BJ (cell line): ENCODE measurements around the gene CSRNP2. TPM values are rescaled to one million over a fixed set of nuclear protein-coding genes. Genes with fewer than 3 reads are reported as not detected.

Experiments
- CTCF ChIA-PET: fragments of 350-600 bp; formaldehyde crosslinking; extraction: SDS; loops from one replicate; lab custom pipeline; 2021; ENCODE audit warnings: antibody characterized with exemption, inconsistent platforms; lab: Yijun Ruan, JAX
- POLR2A ChIA-PET: fragments of 300-600 bp; sonication (Branson Sonifier 250); formaldehyde crosslinking; extraction: SDS; loops from one replicate; lab custom pipeline; 2021; ENCODE audit warnings: antibody characterized with exemption; lab: Charles Lee
- DNase-seq: peaks from one replicate; pipeline ENCODE4 v3.0.0-alpha.2; 2011; ENCODE audit warnings: low read depth
- H3K27me3 ChIP-seq: 2 replicates; pipeline ENCODE4 v1.6.0; 2011; ENCODE audit warnings: low read length; ENCODE audit not compliant: control insufficient read depth, insufficient read depth
- H3K36me3 ChIP-seq: 2 replicates; pipeline ENCODE4 v1.5.1; 2011; ENCODE audit warnings: low read length; ENCODE audit not compliant: control insufficient read depth, insufficient read depth
- H3K4me3 ChIP-seq: 2 replicates; pipeline ENCODE4 v1.5.1; 2011; ENCODE audit warnings: low read depth, mild to moderate bottlenecking, control low read depth, low read length
- polyA plus RNA-seq: library from polyadenylated mRNA; depleted of rRNA; stranded (reverse); fragments of >200 nt; gene quantifications from 2 replicates; pipeline ENCODE4 v1.2.3, GENCODE V29; 2011
- TF ChIP-seq, protein P1 (sequence below): IDR thresholded peaks from 2 replicates; pipeline ENCODE4 v1.5.1; 2011; ENCODE audit warnings: low read depth, mild to moderate bottlenecking, control low read depth, inconsistent platforms, low read length, moderate library complexity; ENCODE audit not compliant: insufficient read depth

The CSRNP2 gene
- polyA plus RNA-seq, 1 experiment, result 21.0 TPM

DNA sequence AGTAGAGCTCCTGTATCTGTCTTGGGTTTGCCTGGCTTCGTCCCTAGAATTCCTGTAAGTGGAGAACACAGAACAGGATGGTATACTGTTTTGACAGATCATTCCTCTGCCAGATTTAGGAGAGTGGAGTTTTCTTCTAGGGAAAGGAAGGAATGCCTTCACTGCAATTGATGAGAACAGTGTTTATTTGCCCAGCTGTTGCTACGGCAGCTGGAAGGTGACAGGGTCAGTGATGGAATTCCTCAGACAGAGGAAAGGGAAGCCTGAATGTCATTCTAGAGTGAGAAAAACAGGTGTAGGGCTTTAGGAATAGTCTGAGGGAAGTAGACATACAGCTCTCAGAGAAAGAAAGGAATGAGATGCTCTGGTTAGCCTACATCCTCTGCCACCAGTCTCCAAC lies 11.7 kb downstream of the CSRNP2 start:
- no peak for DNase-seq
- POLR2A ChIA-PET, result no interaction called here

DNA sequence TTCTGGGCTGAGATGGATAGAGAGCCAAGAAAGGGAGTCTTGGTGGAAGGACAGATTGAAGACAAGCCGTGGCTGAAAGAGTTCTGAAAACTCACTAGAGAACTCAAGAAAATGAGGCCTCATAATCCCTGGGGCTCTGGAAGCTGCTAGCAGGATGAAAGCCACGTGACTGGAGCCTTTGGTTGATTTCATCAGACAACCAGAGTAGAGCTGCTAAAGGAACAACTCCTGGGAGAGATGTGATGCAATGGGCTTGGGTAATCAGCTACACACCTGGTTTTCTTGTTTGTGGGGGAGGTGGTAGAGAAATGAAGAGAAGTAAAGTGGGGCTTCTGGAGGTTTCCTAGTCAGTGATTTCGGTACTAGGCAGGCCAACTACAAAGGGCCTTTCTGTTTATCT lies 13.4 kb downstream of the CSRNP2 start:
- Histone ChIP-seq H3K4me3 (no peak overlapping the region), H3K36me3 (peaks cover 11% of the 10 kb centered on the region), H3K27me3 (no peaks in the 10 kb centered on the region)
- no peak for DNase-seq
- ChIA-PET CTCF (no interaction called here), POLR2A (interaction anchor here (0.6 kb wide), 1 partner anchor 36 kb away, joined by 7 read pairs; no protein-coding TSS in a partner anchor)
- TF ChIP-seq, protein P1, sequence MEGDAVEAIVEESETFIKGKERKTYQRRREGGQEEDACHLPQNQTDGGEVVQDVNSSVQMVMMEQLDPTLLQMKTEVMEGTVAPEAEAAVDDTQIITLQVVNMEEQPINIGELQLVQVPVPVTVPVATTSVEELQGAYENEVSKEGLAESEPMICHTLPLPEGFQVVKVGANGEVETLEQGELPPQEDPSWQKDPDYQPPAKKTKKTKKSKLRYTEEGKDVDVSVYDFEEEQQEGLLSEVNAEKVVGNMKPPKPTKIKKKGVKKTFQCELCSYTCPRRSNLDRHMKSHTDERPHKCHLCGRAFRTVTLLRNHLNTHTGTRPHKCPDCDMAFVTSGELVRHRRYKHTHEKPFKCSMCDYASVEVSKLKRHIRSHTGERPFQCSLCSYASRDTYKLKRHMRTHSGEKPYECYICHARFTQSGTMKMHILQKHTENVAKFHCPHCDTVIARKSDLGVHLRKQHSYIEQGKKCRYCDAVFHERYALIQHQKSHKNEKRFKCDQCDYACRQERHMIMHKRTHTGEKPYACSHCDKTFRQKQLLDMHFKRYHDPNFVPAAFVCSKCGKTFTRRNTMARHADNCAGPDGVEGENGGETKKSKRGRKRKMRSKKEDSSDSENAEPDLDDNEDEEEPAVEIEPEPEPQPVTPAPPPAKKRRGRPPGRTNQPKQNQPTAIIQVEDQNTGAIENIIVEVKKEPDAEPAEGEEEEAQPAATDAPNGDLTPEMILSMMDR, result no peak

More for the DNA sequence above, 11.7 kb downstream of the CSRNP2 start:
- Histone ChIP-seq H3K36me3 (peaks cover 14% of the 10 kb centered on the region), H3K4me3 (no peak overlapping the region), H3K27me3 (no peaks in the 10 kb centered on the region)
- CTCF ChIA-PET, result interaction anchor here (1.8 kb wide), 1 partner anchor 270 kb away, joined by 3 read pairs; no protein-coding TSS in a partner anchor
- TF ChIP-seq, protein P1, result no peak

DNA sequence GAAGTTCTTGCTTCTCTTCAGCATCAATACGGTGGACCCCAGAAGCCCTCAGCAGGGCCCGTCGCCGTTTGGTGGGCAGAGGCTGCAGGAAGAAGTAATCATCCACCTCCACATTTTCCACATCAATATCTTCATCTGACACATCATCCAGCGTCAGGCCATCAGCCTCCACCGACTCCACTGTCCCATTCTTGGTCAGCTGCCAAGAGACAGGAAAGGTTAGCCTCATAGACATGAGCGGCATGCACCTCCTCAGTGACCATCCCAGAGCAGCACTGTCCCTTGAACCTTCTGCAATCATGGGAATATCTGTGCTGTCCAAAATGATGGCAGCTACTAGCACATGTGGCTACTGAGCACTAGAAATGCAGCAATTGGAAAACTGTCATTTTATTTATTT lies 15.6 kb downstream of the CSRNP2 start:
- ChIA-PET CTCF (interaction anchor here (1.9 kb wide), 1 partner anchor 14 kb away, joined by 5 read pairs; no protein-coding TSS in a partner anchor), POLR2A (no interaction called here)
- TF ChIP-seq, protein P1, result no peak
- H3K27me3 ChIP-seq, result no peaks in the 10 kb centered on the region
- H3K36me3 ChIP-seq, result peaks cover 19% of the 10 kb centered on the region
- no peak overlapping the region for H3K4me3 ChIP-seq
- DNase-seq, result no peak

DNA sequence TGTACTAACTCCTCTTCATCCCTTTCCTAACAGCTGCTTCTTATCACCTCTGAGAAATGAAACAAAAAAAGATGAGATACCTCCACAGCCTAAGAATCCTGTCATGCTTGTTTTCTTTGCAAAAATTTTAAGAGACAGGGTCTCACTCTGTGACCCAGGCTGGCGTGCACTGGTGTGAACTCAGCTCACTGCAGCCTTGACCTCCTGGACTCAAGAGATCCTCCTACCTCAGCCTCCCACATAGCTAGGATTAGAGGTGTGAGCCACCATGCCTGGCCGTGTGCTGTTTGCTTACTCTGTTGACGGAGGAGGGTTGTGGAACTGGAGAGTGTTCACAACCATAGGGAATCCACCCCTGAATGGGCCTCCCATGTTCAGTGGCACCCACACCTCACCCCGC lies 16.2 kb downstream of the CSRNP2 start:
- TF ChIP-seq, protein P1, result no peak
- no peak for DNase-seq
- Histone ChIP-seq H3K36me3 (peaks cover 19% of the 10 kb centered on the region), H3K4me3 (no peak overlapping the region), H3K27me3 (no peaks in the 10 kb centered on the region)
- ChIA-PET CTCF (interaction anchor here (1.9 kb wide), 1 partner anchor 13 kb away, joined by 5 read pairs; no protein-coding TSS in a partner anchor), POLR2A (no interaction called here)

DNA sequence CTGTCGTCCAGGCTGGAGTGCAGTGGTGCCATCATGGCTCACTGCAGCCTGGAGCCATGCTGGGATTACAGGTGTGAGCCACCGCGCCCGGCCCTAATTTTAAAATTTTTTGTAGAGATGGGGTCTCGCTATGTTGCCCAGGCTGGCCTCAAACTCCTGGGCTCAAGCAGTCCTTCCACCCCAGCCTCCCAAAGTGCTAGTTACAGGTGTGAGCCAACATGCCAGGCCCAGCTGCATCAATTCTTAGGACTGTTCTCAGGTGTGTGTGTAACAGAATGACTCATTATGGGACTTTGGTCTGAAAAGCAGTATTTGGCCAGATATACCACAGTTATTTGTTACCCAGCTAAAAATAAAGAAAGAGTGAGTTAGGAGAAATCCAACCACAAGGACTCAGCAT lies 17.9 kb downstream of the CSRNP2 start:
- Histone ChIP-seq H3K4me3 (no peak overlapping the region), H3K36me3 (peaks cover 19% of the 10 kb centered on the region), H3K27me3 (no peaks in the 10 kb centered on the region)
- TF ChIP-seq, protein P1, result no peak
- ChIA-PET CTCF (interaction anchor here (1.4 kb wide), 1 partner anchor 9 kb away, joined by 3 read pairs; no protein-coding TSS in a partner anchor), POLR2A (no interaction called here)
- DNase-seq, result no peak
